H1 (cell line): ENCODE results near the gene SATB2.

ENCODE experiments used
- ASH2L ChIP-seq: fragments of 200-600, 300-600 bp; sonication (generic); IDR thresholded peaks from one replicate; pipeline ENCODE4 v1.7.1; 2017; ENCODE audit warnings: low read length
- CREB1 ChIP-seq: IDR thresholded peaks from 2 replicates; pipeline ENCODE4 v1.6.1; 2012; ENCODE audit warnings: inconsistent platforms
- CTCF ChIP-seq, 3 experiments: IDR thresholded peaks; 1 replicate in 2 of 3; 2 replicates in 1 of 3; pipeline versions ENCODE4 v1.5.1 to v1.6.1; 2011; ENCODE audit warnings: low read length in 3 of 3, mild to moderate bottlenecking in 3 of 3, inconsistent platforms in 2 of 3, low read depth in 1 of 3, moderate library complexity in 1 of 3; ENCODE audit not compliant: insufficient read depth in 1 of 3; ENCODE audit errors: control extremely low read depth in 1 of 3
- EP300 ChIP-seq, 2 experiments: IDR thresholded peaks; 1 replicate in 1 of 2; 2 replicates in 1 of 2; pipeline ENCODE4 v1.6.1; 2011 to 2012; ENCODE audit warnings: low read depth in 2 of 2, low read length in 2 of 2, mild to moderate bottlenecking in 2 of 2, borderline replicate concordance in 1 of 2, inconsistent platforms in 1 of 2, moderate library complexity in 1 of 2
- HDAC6 ChIP-seq: IDR thresholded peaks from one replicate; pipeline ENCODE4 v1.7.1; 2012; ENCODE audit warnings: low read depth, mild to moderate bottlenecking, inconsistent platforms, low read length, moderate library complexity
- NANOG ChIP-seq: IDR thresholded peaks from 2 replicates; pipeline ENCODE4 v1.6.1; 2011; ENCODE audit warnings: low read length, low read depth, mild to moderate bottlenecking, inconsistent platforms; ENCODE audit not compliant: insufficient read depth, poor library complexity, severe bottlenecking
- POU5F1 ChIP-seq: IDR thresholded peaks from 2 replicates; pipeline ENCODE4 v1.6.1; 2011; ENCODE audit warnings: low read depth, mild to moderate bottlenecking, low read length, moderate library complexity
- RBBP5 ChIP-seq: IDR thresholded peaks from 2 replicates; pipeline ENCODE4 v1.7.1; 2012; ENCODE audit warnings: low read depth, mild to moderate bottlenecking, inconsistent platforms, low read length, moderate library complexity, borderline replicate concordance
- RFX5 ChIP-seq: IDR thresholded peaks from 2 replicates; pipeline ENCODE4 v1.6.1; 2011; ENCODE audit warnings: low read depth, low read length, improper control_type of control experiment, borderline replicate concordance
- TAF1 ChIP-seq: IDR thresholded peaks from 2 replicates; pipeline ENCODE4 v1.6.1; 2011; ENCODE audit warnings: mild to moderate bottlenecking, low read depth, low read length
- YY1 ChIP-seq: IDR thresholded peaks from 2 replicates; pipeline ENCODE4 v1.6.1; 2011; ENCODE audit warnings: low read depth, mild to moderate bottlenecking, low read length
- TF ChIP-seq, protein P1 (sequence below): IDR thresholded peaks from 2 replicates; pipeline ENCODE4 v1.6.1; 2011; ENCODE audit warnings: low read depth, mild to moderate bottlenecking, low read length; ENCODE audit not compliant: insufficient read depth
- TF ChIP-seq, protein P2 (sequence below): fragments of 300-600 bp; sonication (generic); IDR thresholded peaks from 2 replicates; pipeline ENCODE4 v1.7.1; 2012; ENCODE audit warnings: low read length, moderate library complexity, mild to moderate bottlenecking, inconsistent platforms; ENCODE audit not compliant: insufficient replicate concordance

- TF ChIP-seq CTCF (IDR thresholded peaks at IDR 0.05; ENCODE audit: control extremely low read depth in 1 of 3, insufficient read depth in 1 of 3, low read depth in 1 of 3, low read length in 3 of 3) (no peak), YY1 (no peak), ASH2L (no peak), CREB1 (no peak), TAF1 (no peak), POU5F1 (no peak), EP300 (IDR thresholded peaks at IDR 0.05; ENCODE audit: borderline replicate concordance in 1 of 2, low read depth in 2 of 2, low read length in 2 of 2) (no peak), RFX5 (no peak), HDAC6 (no peak), RBBP5 (no peak), NANOG (no peak)
- TF ChIP-seq, protein P1, sequence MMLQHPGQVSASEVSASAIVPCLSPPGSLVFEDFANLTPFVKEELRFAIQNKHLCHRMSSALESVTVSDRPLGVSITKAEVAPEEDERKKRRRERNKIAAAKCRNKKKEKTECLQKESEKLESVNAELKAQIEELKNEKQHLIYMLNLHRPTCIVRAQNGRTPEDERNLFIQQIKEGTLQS = no peak
- TF ChIP-seq, protein P2, sequence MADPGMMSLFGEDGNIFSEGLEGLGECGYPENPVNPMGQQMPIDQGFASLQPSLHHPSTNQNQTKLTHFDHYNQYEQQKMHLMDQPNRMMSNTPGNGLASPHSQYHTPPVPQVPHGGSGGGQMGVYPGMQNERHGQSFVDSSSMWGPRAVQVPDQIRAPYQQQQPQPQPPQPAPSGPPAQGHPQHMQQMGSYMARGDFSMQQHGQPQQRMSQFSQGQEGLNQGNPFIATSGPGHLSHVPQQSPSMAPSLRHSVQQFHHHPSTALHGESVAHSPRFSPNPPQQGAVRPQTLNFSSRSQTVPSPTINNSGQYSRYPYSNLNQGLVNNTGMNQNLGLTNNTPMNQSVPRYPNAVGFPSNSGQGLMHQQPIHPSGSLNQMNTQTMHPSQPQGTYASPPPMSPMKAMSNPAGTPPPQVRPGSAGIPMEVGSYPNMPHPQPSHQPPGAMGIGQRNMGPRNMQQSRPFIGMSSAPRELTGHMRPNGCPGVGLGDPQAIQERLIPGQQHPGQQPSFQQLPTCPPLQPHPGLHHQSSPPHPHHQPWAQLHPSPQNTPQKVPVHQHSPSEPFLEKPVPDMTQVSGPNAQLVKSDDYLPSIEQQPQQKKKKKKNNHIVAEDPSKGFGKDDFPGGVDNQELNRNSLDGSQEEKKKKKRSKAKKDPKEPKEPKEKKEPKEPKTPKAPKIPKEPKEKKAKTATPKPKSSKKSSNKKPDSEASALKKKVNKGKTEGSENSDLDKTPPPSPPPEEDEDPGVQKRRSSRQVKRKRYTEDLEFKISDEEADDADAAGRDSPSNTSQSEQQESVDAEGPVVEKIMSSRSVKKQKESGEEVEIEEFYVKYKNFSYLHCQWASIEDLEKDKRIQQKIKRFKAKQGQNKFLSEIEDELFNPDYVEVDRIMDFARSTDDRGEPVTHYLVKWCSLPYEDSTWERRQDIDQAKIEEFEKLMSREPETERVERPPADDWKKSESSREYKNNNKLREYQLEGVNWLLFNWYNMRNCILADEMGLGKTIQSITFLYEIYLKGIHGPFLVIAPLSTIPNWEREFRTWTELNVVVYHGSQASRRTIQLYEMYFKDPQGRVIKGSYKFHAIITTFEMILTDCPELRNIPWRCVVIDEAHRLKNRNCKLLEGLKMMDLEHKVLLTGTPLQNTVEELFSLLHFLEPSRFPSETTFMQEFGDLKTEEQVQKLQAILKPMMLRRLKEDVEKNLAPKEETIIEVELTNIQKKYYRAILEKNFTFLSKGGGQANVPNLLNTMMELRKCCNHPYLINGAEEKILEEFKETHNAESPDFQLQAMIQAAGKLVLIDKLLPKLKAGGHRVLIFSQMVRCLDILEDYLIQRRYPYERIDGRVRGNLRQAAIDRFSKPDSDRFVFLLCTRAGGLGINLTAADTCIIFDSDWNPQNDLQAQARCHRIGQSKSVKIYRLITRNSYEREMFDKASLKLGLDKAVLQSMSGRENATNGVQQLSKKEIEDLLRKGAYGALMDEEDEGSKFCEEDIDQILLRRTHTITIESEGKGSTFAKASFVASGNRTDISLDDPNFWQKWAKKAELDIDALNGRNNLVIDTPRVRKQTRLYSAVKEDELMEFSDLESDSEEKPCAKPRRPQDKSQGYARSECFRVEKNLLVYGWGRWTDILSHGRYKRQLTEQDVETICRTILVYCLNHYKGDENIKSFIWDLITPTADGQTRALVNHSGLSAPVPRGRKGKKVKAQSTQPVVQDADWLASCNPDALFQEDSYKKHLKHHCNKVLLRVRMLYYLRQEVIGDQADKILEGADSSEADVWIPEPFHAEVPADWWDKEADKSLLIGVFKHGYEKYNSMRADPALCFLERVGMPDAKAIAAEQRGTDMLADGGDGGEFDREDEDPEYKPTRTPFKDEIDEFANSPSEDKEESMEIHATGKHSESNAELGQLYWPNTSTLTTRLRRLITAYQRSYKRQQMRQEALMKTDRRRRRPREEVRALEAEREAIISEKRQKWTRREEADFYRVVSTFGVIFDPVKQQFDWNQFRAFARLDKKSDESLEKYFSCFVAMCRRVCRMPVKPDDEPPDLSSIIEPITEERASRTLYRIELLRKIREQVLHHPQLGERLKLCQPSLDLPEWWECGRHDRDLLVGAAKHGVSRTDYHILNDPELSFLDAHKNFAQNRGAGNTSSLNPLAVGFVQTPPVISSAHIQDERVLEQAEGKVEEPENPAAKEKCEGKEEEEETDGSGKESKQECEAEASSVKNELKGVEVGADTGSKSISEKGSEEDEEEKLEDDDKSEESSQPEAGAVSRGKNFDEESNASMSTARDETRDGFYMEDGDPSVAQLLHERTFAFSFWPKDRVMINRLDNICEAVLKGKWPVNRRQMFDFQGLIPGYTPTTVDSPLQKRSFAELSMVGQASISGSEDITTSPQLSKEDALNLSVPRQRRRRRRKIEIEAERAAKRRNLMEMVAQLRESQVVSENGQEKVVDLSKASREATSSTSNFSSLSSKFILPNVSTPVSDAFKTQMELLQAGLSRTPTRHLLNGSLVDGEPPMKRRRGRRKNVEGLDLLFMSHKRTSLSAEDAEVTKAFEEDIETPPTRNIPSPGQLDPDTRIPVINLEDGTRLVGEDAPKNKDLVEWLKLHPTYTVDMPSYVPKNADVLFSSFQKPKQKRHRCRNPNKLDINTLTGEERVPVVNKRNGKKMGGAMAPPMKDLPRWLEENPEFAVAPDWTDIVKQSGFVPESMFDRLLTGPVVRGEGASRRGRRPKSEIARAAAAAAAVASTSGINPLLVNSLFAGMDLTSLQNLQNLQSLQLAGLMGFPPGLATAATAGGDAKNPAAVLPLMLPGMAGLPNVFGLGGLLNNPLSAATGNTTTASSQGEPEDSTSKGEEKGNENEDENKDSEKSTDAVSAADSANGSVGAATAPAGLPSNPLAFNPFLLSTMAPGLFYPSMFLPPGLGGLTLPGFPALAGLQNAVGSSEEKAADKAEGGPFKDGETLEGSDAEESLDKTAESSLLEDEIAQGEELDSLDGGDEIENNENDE = no peak
Observed at GRCh38 chr2:199455210-199455544, 2.6 kb downstream of the SATB2 start.
